GM21447 (cell line): ENCODE results near the gene RRAGB.
"Not testable (repeated sequence)": the region's sequence is repeated elsewhere in the genome, so short reads cannot be mapped to it uniquely, and the experiment has no call there.

Experiments used
- ATAC-seq: cut with Tn5 transposase; IDR thresholded peaks from one replicate; pipeline ENCODE4 v1.9.1; 2021; ENCODE audit not compliant: unreplicated experiment

RRAGB gene

DNA sequence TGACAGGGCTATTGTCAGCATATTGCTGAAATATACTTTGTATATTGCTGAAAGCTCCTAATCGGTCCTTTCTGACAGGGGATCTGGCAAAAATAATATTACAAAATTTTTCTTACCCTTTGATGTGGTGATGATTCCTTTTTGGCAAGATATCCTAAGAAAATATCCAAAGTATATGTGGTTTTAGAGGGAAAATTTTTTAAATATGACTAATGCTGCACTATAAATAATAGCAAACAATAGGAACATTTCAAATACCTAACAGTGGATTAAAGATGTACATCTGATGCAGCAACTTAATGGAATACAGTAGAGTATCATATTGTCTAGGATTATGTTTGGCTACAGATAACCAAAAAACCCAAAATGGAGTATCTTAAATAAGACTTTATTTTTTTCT is 49.6 kb downstream of the RRAGB start:
- ATAC-seq: no peak

DNA sequence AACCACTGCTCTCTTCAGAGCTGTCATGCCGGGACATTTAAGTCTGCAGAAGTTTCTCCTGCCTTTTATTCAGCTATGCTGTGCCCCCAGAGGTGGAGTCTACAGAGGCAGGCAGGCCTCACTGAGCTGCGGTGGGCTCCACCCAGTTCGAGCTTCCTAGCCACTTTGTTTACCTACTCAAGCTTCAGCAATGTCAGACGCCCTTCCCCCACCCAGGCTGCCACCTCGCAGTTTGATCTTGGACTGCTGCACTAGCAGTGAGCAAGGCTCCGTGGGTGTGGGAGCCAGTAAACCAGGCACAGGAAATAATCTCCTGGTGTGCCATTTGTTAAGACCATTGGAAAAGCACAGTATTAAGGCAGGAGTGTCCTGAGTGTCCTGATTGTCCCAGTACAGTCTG is 56.9 kb downstream of the RRAGB start:
- ATAC-seq: not testable (repeated sequence)

DNA sequence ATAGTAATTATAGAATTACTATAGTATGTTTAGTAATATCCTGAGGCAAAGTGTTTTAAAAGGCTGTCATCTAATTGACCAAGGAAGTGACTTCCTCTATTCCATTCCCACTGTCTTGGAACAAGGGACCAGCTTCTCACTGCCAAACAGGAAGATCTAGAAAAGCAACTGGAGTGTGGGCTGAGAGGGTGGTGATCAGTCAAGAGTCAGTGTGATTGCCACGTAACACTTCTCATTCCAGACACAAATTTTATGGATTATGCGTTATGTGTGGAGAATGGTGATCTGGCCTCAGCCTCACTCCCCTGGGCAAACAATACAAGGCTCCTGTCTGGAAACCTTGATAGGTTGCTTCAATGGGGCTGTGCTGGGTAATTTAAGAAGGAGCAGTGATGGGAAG is 60.0 kb downstream of the RRAGB start:
- ATAC-seq: no peak

DNA sequence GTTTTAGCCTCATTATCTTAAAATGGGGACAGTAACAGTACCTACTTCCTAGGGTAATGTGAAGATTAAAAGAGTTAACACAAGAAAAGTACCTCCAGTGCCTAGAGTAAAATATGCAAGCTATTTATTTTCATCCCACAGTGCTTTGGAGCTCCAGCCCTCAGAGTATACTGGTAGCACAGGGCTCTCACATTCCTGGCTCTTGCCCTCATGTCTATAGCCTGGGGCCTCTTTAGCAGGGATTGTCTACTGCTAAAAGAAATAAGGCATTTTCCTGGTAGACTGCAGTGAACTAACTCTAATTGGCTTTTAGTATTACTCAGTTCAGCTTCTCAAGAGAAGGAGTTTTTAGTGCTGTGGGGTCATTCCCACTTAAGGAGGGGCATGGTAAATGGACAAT is 60.8 kb downstream of the RRAGB start:
- ATAC-seq: no peak

DNA sequence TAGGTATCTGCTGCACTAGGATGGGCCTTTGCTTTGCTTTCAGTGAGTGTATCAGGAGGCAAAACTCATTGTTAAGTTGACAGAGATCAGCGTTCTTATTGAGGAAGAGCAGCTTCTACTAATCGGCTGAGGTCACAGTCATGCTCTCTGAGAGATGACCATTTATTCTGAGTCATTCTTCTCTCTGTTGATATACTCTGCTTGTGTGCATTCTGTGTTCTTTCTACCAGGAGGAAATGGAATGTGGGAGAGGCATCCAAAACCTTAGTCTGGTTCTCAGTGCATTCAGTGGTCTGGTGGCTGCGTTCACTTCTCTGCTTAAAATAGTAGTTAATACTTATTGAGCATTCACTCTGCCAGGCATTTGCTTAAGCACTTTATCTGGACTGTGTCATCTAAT is 66.2 kb downstream of the RRAGB start:
- no peak for ATAC-seq

DNA sequence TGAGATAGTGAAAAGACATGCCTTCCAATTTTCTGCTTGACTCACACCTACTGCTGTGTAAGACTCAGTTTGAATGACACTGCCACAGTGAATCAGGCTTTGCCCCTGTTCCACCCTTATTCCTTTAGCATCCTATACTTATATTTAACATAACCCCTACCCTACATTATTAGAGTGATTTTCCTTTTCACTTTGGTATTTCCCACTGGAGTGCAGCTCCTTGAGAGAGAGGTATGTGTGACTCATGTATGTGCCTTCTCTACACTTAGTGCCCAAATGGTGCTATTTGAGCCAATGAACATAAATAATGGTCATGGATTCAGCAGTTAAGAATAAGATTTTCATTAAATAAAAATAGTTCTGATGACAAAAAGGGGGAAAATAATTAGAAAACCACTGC is 69.5 kb downstream of the RRAGB start:
- ATAC-seq: no peak

DNA sequence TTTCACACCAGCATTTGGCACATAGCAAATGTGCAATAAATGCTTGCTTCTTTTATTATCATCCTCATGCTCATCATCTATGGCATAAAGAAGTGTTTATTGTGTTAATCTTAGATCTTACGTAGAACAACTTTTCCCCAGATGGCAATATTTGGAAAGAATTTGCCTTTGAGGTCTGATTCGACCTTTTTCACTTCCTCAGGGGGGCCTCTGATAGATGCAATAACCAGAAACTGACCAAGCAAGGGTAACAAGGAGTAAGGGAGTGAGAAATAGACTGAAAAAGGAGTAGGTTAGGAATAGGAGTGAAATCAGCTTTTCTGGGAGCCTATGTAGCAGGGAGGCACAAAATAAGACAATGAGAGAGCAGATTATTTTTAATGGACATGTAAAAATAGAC is 70.2 kb downstream of the RRAGB start:
- no peak for ATAC-seq

DNA sequence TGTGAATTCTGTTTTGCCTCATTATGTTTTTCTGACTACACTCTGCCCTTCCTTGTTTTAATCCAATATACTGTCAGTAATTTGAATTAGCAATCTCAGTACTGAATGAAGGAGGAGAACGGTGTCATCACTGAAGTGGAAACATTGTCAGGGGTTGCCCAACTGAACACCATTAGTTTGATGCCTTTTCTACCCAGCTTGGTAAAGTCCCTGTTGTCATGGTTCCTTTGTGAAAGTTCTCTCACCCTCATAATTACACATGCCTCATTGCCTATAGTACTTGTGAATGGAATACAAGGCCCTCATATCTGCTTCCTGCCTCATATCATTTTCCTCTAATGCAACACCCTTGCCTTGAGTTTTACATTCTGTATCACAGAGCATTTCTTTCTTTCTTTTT is 76.9 kb downstream of the RRAGB start:
- ATAC-seq: peak; percentile 98

DNA sequence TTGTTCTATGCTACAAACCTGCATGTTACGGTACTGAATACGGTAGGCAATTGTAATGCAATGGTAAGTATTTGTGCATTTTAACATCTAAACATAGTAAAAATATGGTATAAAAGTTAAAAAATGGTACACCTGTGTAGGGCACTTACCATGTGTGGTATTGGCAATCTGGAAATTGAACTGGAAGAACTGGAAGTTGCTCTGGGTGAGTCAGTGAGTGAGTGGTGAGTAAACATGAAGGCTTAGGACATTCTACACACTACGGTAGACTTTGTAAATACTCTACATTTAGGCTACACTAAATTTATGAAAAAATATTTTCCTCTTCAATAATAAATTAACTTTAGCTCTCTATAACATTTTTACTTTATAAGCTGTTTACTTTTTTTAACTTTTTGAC is 78.9 kb downstream of the RRAGB start:
- no peak for ATAC-seq

DNA sequence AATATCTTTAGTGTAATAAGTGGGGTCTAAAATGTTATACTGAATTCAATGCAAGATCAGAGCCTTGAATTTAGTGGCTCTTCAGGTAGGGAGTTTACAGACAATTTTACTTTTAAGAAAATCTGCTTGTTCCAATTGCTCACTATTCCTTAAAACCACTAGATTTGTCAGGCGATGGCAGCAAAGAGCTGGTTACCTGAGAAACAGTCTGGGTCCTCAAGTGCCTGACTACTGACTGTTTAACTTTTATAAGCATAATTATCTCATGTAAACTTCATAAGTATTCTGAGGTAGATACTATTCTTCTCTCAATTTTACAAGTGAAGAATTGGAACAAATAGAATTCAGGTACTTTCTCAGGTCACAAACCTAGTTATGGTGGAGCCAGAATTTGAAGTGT is 84.3 kb downstream of the RRAGB start:
- no peak for ATAC-seq
